NCI-H1417 treated with DMSO at 0.1 percent for 48 hours (cell line): Measurements from ENCODE around the gene CCDC88B.

Experiments used
- DNase-seq: peaks from one replicate; lab custom pipeline; 2025; lab: John Stamatoyannopoulos, UW

CCDC88B gene

GRCh38 chr11:64359712-64360445, 19.9 kb downstream of the CCDC88B start:
- no peak for DNase-seq

DNA sequence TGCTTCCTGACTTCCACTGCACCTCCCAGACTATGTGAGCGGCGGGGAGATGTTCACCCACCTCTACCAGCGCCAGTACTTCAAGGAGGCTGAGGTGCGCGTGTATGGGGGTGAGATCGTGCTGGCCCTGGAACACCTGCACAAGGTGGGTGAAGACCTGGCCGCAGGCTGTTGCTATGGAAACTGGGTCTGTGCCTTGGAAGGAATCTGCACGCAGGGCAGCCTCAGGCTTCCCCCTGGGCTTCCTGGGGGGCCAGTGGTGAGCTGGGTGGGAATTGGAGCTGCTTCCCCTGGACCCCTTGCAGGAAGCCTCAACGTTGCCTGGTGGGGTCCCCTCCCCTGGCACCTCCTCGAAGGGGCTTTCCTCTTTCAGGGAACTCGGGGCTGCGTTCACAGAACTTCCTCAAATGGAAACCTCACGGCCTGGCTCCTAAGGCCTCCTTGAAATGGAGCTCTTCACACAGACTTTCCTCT, 20.5 kb downstream of the CCDC88B start:
- no peak for DNase-seq

DNA sequence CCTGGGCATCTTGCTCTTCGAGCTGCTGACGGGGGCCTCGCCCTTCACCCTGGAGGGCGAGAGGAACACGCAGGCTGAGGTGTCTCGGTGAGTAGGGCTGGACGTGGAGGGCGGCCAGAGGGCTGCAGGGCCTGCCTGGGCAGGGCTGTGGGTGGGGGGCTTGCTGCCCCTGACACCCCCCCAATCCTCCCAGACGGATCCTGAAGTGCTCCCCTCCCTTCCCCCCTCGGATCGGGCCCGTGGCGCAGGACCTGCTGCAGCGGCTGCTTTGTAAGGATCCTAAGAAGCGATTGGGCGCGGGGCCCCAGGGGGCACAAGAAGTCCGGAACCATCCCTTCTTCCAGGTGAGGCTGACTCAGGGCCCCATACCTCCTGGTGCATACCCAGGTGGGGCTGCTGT, 21.7 kb downstream of the CCDC88B start:
- no peak for DNase-seq

DNA sequence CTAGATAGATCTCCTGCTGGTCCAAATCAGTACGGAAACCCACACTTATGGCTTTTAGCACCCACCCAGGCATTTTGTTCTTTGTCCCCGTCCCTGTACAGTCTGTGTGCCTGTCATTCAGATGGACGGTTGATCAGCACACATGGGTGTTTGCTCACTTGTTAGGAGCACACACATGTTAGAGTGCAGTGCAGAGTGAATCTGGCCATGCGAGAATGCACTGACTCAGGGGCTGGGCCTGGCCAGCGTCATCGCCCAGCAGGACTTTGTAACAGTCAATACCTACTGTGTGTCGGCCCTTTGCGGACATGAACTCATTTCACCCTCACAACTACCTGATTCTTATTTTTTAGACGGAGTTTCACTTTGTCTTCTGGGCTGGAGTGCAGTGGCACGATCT, 22.3 kb downstream of the CCDC88B start:
- DNase-seq = no peak

DNA sequence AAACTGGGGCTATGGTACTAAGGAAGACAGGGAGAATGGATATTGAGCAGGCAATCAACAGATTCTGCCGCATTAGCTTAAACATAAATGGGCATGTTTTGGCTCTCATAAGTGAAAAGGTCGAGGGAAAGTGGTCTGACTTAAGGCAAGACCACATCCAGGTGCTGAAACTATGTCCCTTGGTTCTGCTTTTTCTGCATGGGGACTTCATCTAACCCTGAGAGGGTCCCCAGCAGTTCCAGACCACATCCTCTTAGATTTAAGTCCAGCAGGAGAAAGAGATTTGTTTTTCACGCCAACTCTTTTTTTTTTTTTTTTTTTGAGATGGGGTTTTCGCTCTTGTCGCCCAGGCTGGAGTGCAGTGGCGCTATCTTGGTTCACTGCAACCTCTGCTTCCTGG, 24.4 kb downstream of the CCDC88B start:
- no peak for DNase-seq

DNA sequence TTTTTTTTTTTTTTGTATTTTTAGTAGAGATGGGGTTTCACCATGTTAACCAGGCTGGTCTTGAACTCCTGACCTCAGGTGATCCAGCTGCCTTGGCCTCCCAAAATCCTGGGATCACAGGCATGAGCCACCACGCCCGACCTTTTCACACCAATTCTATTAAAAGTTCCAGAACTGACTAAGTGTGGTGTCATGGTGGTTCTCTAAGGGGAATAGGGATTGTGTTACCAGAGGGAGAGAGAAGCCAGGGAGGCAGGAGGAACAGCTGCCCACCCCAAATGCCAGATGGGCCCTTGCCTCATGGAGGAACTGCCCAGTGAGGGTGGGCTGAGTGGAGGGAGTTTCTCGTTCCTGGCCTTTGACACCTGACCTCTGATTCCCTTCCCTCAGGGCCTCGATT, 24.9 kb downstream of the CCDC88B start:
- no peak for DNase-seq

DNA sequence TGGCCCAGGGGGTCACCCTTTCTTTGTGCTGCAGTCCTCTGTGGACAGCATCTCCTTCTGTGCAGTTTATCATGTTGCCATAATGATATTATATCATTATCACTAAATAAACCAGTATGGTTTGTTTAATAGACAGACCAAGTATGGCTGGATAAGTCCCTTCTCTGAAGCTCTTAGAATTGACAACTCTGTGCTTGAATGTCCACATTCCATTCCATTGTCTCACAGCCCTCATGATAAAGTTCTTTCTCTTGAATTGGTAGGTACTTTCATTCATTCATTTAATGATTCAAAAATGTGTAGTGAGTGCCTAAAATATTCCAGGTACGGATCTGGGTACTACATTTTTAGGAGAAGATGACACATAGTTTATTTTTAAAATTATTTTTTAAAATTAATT, 26.7 kb downstream of the CCDC88B start:
- no peak for DNase-seq

GRCh38 chr11:64367931-64368672, 28.1 kb downstream of the CCDC88B start:
- DNase-seq = no peak

- DNase-seq = no peak
Measured at GRCh38 chr11:64368673-64369074, 28.7 kb downstream of the CCDC88B start.

DNA sequence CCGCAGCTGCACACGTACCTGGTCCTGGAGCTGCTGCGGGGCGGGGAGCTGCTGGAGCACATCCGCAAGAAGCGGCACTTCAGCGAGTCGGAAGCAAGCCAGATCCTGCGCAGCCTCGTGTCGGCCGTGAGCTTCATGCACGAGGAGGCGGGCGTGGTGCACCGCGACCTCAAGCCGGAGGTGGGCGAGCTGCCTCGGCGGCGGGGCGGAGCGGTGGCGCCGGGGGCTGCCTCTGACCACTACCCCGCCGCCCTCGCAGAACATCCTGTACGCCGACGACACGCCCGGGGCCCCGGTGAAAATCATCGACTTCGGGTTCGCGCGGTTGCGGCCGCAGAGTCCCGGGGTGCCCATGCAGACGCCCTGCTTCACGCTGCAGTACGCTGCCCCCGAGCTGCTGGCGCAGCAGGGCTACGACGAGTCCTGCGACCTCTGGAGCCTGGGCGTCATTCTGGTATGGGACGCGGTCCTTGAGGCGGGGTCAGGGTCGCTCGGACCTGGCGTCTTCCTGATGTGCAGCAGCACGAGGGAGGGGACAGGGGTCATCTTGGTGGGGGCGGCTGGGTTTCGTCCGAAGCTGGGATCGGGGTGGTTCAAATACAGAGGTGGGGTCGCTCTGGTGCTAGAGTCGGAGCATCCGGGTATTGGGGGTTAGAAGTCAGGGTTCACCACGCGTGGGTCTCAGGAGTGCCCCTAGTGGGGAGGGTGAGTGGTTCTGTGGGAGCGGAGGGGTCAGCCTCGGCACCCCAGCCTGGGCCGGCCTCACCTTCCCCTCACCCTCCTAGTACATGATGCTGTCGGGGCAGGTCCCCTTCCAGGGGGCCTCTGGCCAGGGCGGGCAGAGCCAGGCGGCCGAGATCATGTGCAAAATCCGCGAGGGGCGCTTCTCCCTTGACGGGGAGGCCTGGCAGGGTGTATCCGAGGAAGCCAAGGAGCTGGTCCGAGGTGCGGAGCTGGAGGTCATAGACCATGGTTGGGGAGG, 29.7 kb downstream of the CCDC88B start:
- no peak for DNase-seq

DNA sequence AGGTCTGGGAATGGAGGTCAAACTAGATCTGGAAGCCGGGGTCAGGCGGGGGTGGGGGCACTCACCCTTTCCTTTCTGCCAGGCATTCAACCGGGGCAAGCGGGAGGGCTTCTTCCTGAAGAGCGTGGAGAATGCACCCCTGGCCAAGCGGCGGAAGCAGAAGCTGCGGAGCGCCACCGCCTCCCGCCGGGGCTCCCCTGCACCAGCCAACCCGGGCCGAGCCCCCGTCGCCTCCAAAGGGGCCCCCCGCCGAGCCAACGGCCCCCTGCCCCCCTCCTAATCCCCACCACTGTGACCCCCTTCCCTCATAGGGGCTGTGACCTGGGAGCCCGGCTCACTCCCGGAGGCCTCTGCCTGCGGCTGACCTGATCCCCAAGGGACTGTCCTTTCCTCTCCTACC, 31.2 kb downstream of the CCDC88B start:
- DNase-seq = no peak

DNA sequence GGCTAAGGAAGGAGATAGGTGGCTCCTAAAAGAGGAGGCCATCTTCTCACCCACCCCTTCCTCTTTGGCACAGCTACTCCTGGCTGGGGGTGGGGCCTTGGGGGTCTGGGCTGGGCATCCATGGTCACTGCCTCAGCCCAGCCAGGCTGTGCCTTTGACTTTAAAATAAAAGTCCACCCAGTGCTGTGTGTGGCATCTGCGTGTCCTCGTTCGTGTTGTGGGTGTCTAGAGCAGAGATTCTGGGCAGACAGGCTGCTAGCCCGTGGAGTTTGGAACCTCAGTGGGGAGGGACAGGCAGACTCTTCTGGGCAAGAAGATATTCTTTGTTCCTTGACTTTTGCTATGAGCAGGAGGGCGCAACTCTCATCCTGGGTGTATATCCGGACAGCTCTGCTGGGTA, 32.0 kb downstream of the CCDC88B start:
- no peak for DNase-seq

- DNase-seq = no peak
Measured at GRCh38 chr11:64372802-64373597, 33.0 kb downstream of the CCDC88B start.

DNA sequence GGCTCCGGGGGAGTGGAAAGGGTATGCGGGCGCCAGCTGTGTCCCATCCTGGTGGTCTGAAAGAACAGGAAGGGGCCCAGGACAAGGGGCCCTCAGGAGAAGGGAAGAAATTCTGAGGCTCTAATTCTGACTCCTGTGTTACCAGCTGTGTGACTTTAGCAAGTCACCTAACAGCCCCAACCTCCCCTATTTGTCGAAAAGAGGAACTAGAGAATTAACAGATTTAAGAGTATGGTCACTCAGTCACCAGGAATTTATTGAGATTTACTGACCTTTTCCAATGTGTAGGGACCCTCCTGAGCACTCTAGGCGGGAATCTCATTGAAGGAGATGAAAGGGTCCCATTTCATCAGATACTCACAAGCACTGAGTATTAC, 33.6 kb downstream of the CCDC88B start:
- no peak for DNase-seq

- no peak for DNase-seq
Measured at GRCh38 chr11:64376071-64376470, 36.1 kb downstream of the CCDC88B start.

- no peak for DNase-seq
Measured at GRCh38 chr11:64378335-64378880, 38.4 kb downstream of the CCDC88B start.

GRCh38 chr11:64379160-64379559, 39.2 kb downstream of the CCDC88B start:
- DNase-seq = no peak

DNA sequence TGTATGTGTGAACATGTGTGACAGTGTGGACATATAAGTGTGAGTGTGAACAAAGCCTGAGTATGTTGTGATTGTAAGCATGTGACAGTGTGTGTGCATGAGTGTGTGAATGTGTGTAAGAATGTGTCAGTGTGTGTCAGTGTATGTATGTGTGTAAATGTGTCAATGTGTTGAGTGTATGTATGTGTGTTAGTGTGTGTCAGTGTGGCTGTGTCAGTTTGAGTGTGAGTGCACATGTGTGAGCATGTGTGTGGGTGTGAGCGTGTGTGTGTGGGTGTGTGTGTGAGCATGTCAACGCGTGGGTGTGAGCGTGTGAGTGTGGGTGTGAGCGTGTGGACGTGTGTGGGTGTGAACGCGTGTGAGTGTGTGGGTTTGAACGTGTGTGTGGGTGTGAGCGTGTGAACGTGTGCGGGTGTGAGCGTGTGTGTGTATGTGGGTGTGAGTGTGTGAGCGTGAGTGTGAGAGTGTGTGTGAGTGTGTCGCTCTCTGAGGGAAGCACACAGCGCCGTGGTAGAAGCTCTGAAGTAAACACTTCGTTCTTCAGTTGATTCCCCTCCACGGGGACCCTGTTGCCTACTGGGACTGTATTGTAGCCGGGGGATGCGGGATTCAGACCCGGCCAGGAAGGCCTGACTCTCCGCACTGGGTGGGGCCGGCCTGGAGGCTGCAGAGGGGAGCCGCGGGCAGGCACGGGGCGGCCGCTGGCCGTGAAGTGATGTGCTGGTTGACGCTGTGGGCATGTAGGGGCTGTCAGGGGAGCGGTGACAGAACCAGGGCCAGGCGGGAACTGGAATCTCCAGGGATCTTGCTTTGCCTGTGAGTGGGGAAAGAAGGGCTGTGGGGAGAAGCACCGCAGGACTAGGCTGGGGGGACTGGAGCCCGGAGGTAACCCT, 40.1 kb downstream of the CCDC88B start:
- DNase-seq = no peak

GRCh38 chr11:64381350-64381749, 41.3 kb downstream of the CCDC88B start:
- DNase-seq = no peak

- no peak for DNase-seq
Measured at GRCh38 chr11:64382047-64382446, 42.0 kb downstream of the CCDC88B start.
